ENCODE results near the gene CDKAL1.
"Not testable (repeated sequence)": the region's sequence is repeated elsewhere in the genome, so short reads cannot be mapped to it uniquely, and the experiment has no call there.

Gene CDKAL1

DNA sequence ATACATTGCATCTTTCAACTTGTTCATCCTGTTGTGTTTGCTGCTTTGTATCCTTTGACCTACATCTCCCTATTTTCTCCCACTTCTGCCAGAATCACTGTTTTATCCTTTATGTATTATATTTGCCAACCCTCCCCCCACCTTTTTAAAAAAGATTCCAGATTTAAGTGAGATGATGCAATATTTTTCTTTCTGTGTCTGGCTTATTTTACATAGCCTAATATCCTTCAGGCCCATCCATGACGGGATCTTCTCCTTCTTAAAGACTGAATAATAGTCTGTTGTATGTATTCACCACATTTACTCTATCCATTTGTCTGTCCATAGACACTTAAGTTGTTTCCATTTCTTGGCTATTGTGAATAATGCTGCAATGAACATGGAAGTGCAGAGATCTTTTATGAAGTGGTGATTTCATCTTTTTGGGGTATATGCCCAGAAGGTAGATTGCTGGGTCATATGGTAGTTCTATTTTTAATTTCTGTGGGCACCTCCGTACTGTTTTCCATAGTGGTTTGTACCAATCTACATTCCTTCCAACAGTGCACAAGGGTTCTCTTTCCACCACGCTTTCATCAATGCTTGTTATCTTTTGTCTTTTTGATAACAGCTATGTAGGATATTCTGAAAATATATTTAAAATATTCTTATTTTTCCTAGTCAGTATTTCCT, 181.0 kb downstream of the CDKAL1 start:
- DNase-seq = no peak

DNA sequence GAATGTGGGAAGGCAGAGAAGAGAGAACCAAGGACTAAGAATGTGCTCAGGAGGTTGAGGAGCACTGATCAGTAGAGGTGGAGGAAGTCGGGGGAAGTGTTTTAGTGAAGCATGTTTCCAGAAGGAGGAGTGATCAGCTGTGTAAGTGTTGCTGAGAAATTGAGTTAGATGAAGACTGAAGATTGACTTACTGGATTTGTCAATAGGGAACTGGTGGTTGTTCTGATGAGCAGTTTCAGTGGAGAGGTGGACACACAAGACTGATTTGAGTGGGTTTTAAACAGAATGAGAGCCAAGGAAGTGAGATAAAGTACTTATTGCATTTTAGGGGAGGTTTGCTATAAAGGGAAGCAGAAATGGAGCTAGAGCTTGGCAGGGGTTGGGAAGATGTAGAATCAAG, 182.6 kb downstream of the CDKAL1 start:
- no peak for DNase-seq

DNA sequence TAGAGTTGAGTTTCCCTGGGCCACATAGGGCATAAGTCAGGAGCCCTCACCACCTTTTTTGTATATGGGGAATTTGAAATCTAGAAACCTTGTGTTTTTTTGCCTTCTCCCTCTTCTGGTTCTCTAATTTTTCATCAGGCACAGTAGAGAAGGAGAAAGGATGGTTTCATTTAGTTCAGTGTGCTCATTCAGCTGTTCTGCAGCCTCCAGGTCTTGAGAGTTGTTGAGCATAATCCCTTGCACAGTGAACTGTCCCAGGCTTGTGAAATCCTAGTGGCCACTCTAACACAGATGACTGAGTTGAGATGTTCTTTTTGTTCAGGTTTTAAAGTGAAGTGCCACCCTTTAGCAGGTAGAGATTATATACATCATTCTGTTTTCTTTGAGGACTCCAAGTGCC, 183.5 kb downstream of the CDKAL1 start:
- no peak for DNase-seq

DNA sequence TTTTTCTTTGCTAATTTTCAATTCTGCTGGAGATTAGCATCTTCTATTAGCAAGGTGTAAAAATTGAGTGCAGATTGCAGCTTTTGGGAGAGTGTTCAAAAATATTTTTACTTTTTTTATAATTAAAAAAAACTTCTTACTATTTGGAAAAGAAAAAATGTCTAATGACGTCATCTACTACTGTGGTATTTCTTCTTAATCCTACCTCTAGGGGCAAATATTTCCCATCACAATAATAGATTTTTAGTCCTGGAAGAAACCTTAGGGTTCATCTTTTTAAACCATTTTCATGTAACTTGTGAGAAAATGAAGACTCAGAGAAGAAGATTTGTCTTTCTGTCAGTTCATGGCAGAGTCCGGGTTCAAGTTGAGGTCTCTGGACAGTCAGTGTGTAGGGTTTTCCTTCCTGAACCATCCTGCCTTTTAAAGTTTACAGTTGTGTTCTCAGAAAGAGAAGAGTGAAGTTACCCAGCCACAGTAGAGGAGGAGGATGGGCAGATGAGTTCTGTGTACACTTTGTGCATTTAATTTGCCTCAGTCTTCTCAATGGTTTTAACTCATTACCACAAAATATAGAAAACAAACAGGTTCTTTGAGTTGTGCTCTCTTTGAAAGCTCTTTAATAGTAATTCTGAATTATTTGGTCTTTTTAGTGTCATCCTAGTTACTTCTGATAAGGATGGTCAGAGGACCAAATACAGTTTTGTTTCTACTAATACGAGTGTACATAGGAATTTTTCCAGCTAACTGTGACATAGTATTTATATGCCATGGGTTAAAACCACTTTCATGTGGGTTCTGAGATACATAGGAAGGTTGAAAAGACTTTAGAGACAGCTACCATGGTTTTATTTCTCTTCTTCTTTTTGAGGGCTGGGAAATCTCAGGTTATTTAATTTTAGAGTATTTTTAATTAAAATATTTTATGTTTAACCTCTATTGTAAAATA, 184.7 kb downstream of the CDKAL1 start:
- no peak for DNase-seq

DNA sequence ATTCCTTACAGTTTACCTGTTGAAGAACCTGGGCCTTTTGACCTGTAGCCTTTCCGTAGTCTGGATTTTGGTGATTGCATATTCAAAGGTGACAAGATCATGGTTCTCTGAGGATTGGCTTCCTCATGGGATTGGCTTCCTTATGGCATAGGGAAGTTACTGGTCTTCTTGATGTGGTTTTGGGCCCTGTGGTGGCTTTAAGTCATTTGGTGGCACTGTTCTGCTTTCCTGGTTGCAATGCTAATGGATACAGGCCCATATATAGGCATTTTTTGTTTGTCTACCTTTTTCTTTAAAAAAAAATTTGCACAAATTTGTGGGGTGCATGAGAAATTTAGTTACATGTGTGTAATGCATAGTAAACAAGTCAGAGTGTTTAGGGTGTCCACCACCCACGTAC, 185.7 kb downstream of the CDKAL1 start:
- no peak for DNase-seq

DNA sequence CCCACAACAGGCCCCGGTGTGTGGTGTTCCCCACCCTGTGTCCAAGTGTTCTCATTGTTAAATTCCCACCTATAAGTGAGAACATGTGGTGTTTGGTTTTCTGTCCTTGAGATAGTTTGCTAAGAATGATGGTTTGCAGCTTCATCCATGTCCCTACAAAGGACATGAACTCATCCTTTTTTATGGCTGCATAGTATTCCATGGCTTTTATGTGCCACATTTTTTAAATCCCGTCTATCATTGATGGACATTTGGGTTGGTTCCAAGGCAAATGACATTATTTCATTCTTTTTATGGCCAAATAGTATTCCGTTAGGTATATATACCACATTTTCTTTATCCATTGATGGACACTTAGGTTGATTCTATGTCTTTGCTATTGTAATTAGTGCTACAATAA, 186.9 kb downstream of the CDKAL1 start:
- not testable (repeated sequence) for DNase-seq

DNA sequence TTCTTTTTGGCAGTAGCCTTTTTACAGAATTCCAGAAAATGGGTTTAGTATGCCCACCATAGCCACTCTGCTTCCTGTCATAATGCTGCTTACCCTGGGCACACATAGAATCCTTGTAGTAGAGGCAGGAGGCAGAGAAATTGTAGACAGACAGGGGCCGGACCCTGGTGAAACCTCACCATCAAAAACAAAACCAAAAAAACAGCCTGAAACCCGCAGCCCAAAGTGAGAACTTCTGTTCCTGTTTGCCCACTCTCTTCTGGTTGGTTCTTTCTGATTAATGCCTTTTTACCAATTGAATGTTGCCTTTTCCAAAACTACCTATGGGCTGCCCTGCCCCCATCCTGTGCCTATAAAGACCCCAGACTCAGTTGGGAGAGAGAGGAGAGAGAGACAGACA, 188.2 kb downstream of the CDKAL1 start:
- DNase-seq = no peak

DNA sequence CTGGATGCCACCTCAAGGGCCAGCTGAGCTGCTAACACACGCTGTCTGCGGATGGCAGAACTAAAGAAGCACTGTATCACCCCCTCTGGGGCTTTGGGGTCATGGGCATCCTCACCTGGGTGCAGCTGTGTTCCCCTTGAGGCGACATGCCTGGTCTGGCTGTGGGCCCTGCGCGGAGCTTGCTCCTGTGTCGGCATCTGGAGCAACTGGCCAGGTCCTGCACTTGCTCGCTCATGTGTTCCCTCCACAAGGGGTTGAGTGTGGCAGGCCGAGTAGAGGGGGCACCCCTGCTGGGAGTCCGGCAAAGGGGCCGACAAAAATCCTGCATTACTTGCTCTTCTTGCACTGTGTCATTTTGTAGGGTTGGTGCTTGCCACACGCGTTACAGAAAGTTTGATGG, 189.0 kb downstream of the CDKAL1 start:
- no peak for DNase-seq

DNA sequence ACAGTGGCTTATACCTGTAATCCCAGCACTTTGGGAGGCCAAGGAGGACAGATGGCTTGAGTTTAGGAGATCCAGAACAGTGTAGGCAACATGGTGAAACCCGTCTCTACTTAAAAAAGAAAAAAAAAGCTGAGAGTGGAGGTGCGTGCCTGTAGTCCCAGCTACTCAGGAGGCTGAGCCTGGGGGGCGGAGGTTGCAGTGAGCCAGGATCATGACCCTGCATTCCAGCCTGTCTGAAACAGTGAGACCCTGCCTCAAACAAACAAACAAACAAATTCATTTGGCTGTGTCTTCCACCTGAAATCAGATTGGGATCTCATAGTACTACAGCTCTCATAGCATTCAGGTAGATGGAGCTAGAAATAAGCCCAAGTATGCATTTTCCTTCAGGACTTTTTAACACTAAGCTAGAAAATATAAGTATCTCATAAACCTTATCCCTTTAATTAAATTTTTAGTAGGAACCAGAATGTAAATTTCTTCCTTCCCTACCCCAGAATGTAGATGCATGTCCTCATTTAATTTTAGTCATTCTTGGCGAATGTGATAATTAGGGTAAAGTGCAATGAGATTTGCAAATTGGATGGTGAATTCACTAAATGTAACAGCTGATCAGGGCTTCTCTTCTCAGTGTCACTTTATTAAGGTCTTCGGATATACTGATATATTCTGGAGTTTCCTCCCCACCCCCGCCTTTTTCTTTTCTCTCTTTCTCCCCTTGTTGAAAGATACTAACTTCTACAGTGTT, 190.4 kb downstream of the CDKAL1 start:
- no peak for DNase-seq

DNA sequence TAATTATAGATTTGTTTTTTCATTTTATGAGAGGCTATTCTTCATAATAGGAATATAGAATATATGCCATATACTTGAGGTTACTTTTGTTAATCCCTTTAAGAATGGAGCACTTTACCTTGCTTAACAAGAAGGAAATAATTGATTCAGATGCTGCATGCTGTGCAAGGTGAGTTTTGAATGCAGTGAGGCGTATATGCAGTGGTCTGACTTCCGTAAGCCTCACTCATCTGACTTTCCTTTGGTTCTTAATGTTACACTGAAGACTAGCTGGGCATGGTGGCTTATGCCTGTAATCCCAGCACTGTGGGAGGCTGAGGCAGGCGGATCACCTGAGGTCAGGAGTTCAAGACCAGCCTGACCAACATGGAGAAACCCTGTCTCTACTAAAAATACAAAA, 191.0 kb downstream of the CDKAL1 start:
- not testable (repeated sequence) for DNase-seq

DNA sequence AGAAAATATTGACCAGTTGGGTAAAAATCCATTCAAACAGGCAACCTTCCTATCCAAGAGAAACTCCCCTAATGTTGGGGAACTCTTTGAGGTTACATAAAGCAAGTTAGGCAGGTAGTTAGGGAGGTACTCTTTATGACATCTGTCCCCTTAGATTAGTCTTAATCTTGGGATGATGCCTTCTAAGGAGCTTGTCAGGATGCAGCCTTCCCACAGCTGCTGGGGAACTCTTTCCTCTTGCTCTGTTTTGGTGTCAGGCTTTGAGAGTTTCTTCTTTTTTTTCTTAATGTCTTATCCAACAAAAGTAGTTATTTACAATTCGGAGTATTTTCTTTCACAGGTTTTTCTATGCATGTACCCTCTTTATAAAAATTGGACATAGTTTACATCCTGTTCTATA, 194.8 kb downstream of the CDKAL1 start:
- no peak for DNase-seq

DNA sequence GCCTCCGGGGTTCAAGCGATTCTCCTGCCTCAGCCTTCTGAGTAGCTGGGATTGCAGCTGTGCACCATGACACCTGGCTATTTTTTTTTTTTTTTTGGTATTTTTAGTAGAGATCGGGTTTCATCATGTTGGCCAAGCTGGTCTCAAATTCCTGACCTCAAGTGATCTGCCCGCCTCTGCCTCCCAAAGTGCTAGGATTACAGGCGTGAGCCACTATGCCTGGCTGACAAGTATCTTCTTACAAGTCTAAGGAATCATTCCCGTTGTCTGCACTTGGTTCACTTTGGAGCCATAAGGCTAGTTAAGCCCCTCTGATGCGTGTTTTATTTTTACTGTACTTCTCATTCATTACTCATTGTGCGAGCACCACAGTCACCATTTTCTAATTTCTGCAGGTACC, 198.1 kb downstream of the CDKAL1 start:
- DNase-seq = not testable (repeated sequence)

DNA sequence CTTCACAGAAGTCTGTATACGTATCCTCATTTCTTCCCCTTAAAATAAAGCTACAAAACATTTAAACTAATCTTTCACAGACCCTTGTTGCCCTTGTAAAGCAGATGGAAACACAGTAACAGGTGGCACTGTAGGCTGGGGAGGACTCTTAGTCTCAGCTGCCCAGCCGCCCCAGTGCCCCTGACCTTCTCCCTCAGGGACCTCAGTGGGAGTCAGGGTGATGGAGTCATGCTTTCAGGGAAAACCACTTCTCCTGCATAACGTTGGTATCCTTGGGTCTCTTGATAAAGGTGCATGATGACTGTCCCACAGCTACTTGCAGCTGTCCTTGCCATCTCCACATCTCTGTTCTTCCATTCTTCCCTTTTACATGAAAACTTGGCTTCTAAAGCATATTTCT, 198.6 kb downstream of the CDKAL1 start:
- DNase-seq = no peak

DNA sequence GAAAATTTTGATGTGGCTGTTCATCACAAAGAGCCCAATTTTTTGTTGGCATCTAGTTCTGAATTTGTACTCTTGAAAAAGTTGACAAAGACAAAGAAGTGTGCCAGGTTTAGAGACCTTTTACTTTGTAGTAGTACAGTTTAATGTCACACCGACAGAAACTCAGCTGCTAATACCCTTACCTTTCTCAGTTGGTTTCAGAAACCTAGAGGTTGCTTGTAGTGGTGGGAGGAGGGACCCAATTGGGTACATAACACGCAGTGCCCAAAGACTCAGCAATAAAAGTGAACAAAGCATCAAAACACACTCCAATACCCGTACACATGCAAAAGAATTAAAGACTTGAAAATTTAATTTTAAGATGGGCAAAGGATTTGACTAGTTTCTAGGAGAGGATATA, 203.7 kb downstream of the CDKAL1 start:
- no peak for DNase-seq

DNA sequence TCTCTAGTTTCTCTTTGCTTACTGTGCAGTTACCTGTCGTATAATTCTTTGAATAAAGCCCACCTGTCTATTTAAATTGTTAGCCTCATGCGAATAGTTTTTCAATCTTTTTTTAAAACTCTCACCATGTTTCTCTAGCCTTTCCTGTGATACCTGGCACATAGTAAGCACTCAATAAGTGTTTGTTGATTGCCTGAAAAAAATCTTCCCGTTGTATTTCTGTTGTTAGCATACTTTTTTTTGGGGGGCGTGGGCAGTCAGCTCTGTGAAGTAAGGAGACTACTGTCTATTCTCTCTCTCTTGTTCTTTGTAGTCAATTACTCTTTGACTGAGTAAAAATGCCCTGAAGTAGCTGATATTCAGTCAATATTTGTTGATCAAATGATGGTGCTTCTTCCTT, 205.8 kb downstream of the CDKAL1 start:
- DNase-seq = no peak

DNA sequence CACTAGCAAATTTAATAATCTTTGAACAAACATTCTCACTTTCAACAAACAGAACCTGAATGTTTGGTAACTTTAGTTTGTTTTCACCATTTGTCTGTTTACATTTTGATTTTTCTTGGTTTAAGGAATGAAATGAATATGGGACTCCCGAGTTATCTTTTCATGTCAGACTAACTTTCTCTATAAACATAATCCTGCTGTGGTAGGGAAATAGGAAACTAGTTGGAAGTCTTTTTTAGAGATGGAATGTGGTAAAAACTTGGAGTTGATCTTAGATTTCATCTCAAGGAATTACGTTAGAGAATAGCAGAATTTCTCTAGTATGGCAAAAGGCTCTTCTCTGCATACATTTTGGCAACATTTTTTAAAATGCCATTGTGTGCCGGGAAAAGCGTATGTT, 206.5 kb downstream of the CDKAL1 start:
- no peak for DNase-seq

DNA sequence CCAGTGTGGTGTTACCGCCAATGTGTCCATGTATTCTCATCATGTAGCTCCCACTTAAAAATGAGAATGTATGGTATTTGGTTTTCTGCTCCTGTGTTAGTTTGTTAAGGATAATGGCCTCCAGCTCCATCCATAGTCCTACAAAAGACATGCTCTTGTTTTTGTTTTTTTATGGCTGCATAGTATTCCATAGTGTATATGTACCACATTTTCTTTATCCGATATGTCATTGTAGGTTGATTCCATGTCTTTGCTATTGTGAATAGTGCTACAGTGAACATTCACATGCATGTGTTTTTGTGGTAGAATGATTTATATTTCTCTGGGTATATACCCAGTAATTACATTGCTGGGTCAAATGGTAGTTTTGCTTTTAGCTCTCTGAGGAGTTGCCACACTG, 207.2 kb downstream of the CDKAL1 start:
- DNase-seq = no peak

DNA sequence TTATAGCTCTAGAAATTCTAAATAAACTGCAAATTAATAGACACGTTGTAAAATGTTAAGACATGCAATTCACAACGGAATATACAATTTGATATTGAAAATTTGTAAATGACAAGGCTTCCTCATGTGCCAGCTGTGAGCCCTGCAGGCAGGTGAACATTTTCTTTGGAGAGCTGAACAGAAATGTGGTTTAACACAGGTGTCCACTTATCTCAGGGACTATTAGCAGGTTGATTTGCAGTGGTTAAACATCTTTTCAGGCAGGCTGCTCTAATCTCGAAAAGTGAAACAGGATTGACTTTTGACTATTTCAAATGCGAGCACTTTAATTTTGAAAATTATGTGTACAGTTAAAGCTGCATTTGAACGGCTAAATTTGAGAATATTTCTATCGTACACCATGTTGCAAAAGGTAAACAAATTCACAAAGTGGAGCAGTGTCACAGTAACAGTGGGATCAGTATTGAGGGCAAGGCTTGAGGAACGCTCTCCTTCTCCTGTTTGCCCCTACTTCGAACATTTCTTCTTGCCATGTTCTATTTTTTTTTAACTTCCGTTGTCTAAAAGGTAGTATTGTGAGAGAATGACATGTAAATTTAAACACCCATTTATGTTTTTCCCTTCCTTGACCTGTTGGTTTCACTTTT, 210.8 kb downstream of the CDKAL1 start:
- no peak for DNase-seq

DNA sequence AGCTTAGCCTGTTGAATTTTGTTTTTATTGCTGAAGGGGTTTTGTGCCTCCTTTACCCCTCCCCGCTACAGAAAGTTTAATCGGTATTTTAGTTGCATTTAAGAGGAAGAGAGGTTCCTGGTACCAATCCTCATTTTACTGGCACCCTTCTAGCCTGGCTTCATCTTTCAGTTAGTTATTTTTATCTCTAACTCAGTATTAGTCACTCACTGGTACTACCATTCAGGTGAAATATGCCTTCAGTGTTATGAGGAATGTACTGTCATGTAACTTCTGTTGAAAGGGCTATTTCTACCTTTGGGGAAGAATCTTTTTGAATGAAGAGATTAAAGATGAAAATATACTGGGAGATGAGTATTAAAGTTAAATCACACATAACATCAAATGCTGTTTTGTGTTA, 211.8 kb downstream of the CDKAL1 start:
- no peak for DNase-seq

DNA sequence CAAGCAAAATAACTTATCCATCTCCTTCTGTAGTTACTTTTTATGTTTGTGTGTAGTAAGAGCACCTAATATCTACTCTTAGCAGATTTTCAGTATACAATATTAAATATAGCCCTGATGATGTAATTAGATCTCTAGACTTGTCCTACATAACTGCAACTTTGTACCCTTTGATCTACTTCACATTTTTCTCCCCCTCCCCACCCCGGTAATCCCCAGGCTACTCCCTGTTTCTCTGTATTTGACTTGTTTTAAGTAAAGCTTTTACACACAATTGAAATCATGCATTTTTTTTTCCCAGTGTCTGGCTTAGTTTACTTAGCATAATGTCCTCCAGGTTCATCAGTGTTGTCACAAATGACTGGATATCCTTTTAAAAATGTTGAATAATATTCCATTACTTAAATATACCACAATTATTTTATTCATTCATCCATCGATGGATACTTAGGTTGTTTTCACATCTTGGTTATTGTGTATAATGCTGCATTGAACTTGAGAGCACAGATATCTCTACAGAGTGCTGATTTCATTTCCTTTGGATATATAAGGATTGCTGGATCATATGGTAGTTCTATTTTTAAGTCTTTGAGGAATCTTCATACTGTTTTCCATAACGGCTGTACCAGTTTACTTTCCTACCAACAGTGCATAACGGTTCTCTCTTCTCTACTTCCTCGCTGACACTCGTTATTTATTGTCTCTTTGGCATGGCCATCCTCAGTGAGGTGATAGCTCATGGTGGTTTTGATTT, 212.7 kb downstream of the CDKAL1 start:
- DNase-seq = no peak

DNA sequence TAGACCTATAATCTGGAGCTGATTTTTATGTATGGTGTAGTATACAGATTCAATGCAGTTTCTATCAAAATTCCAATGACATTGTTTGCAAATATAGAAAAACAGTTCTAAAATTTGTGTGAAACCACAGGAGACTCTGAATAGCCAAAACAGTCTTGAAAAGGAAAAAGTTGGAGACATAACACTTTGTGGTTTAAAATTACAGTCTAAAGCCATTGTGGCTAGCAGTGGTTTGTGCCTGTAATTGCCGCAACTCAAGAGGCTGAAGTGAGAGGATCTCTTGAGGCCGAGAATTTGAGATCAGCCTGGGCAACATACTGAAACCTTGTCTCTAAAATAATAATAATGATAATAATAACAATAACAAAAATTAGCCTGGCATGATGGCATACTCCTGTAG, 213.7 kb downstream of the CDKAL1 start:
- DNase-seq = no peak

DNA sequence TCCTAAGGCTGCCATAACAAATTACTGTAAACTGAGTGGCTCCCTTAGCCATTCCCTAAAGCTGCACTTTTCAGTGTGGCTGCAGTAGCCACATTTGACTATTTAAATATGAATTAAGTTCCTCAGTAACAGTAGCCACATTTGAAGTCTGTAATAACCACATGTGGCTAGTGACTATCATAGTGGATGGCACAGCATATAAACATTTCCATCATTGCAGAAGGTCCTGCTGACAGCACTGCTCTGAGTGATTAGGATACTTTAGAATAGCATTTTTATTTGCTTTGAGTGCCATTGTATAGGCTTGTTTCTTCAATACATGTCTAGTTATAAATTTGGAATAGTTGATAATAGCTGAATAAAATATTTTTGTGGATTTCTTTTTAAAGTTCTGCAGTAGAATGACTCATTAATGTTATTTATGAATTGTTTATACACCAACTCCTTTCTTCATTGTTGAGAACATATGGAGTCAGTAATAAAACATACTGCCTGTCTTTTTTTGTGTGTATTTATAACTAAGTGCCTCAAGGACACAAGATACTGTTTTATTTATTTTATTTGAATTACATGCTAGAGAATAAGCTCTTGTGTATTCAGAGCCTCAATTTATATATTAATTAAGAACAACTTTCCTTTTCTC, 217.2 kb downstream of the CDKAL1 start:
- no peak for DNase-seq
